Liver (tissue), 3 donors: ENCODE data around the gene HEATR3.

ENCODE experiments used
- ATF3 ChIP-seq: IDR thresholded peaks from 2 replicates; pipeline ENCODE4 v1.6.1; 2016; ENCODE audit warnings: antibody characterized with exemption
- CTCF ChIP-seq: fragments of 150-350 bp; IDR thresholded peaks from 2 replicates; pipeline ENCODE4 v1.5.1; 2017; ENCODE audit warnings: improper control_type of control experiment, low read depth, low read length; ENCODE audit not compliant: missing input control
- EGR1 ChIP-seq, 2 donors: IDR thresholded peaks; 2 replicates each; pipeline ENCODE4 v1.6.1; 2016 to 2018; ENCODE audit warnings: antibody characterized with exemption in 2 of 2, low read depth in 2 of 2
- FOXA2 ChIP-seq: IDR thresholded peaks from 2 replicates; pipeline ENCODE4 v1.6.1; 2016; ENCODE audit warnings: antibody characterized with exemption
- GABPA ChIP-seq, 2 donors: IDR thresholded peaks in 1 of 2; conservative IDR thresholded peaks in 1 of 2; 2 replicates each; pipeline ENCODE4 v1.6.1; 2016; ENCODE audit warnings: antibody characterized with exemption in 2 of 2, mild to moderate bottlenecking in 1 of 2, moderate library complexity in 1 of 2
- NR2F2 ChIP-seq: IDR thresholded peaks from 2 replicates; pipeline ENCODE4 v1.6.1; 2016; ENCODE audit warnings: antibody characterized with exemption
- RAD21 ChIP-seq, 2 donors: IDR thresholded peaks; 2 replicates each; pipeline ENCODE4 v1.6.1; 2016; ENCODE audit warnings: antibody characterized with exemption in 2 of 2, mild to moderate bottlenecking in 2 of 2
- REST ChIP-seq: IDR thresholded peaks from 2 replicates; pipeline ENCODE4 v1.6.1; 2016; ENCODE audit warnings: antibody characterized with exemption, mild to moderate bottlenecking
- SP1 ChIP-seq: IDR thresholded peaks from 2 replicates; pipeline ENCODE4 v1.6.1; 2018; ENCODE audit warnings: antibody characterized with exemption, mild to moderate bottlenecking
- TAF1 ChIP-seq: conservative IDR thresholded peaks from 2 replicates; pipeline ENCODE4 v1.6.1; 2016; ENCODE audit warnings: antibody characterized with exemption, mild to moderate bottlenecking
- YY1 ChIP-seq: IDR thresholded peaks from 2 replicates; pipeline ENCODE4 v1.6.1; 2016; ENCODE audit warnings: antibody characterized with exemption, mild to moderate bottlenecking
- ZBTB33 ChIP-seq: IDR thresholded peaks from 2 replicates; pipeline ENCODE4 v1.6.1; 2016; ENCODE audit warnings: antibody characterized with exemption
- donor health status: healthy.
- donor health status: healthy.

GRCh38 chr16:50083996-50084395 lies 18.2 kb downstream of the HEATR3 start:
- TF ChIP-seq ATF3 = no peak
- no peak for TF ChIP-seq CTCF
- TF ChIP-seq GABPA (IDR thresholded peaks at IDR 0.05 in 1 of 2, conservative IDR thresholded peaks at IDR 0.05 in 1 of 2) = no peak
- no peak for TF ChIP-seq RAD21 (IDR thresholded peaks at IDR 0.05)
- TF ChIP-seq SP1 = no peak
- TF ChIP-seq TAF1 = no peak
- TF ChIP-seq YY1 = no peak
- TF ChIP-seq EGR1 (IDR thresholded peaks at IDR 0.05; ENCODE audit: low read depth in 2 of 2) = no peak
- no peak for TF ChIP-seq REST
- no peak for TF ChIP-seq ZBTB33
- no peak for TF ChIP-seq FOXA2
- no peak for TF ChIP-seq NR2F2
